Left cardiac atrium (tissue), 4 donors: Measurements from ENCODE around the gene UBE2F. TPM values are rescaled to one million over a fixed set of nuclear protein-coding genes. Genes with fewer than 3 reads are reported as not detected.
"Not testable (repeated sequence)": the region's sequence is repeated elsewhere in the genome, so short reads cannot be mapped to it uniquely, and the experiment has no call there.

Experiments used
- ATAC-seq, 2 donors: fragments of 200-7000 bp; cut with Tn5 transposase; one replicate each; pipeline ENCODE4 v1.9.1; 2020; ENCODE audit warnings: mild to moderate bottlenecking in 2 of 2, moderate library complexity in 2 of 2
- DNase-seq: peaks from one replicate; pipeline ENCODE4 v3.0.0-alpha.2; 2020
- intact Hi-C, 2 donors: fragments of 100-400 bp; cut with DNase I; formaldehyde crosslinking; loops; one replicate each; pipeline versions ENCODE4 v1.14.1 to v1.15.1; 2022 to 2023
- total RNA-seq, 2 donors: library from RNA; stranded (reverse); fragmentation: NEBNext Ultra II Directional; extraction: Animal tissue kit (Norgen Biotek cat#: 25700); gene quantifications; one replicate each; pipeline ENCODE4 v1.2.1, GENCODE V29; 2021
- donor health status: DM: no; HTN: yes; CAD: no.
- donor health status: DM: no; HTN: yes; CAD: no; lungs with severe emphysema.
- donor health status: DM: yes; HTN: yes; CAD: no.
- donor health status: Dilated cardiomyopathy.

UBE2F gene
- total RNA-seq, 2 donors from 2014 or later: 66.1 to 87.8 TPM

GRCh38 chr2:237941239-237941638, 25.6 kb upstream of the UBE2F start:
- intact Hi-C loops: no loop called here
- ATAC-seq: no peak
- DNase-seq: no peak

DNA sequence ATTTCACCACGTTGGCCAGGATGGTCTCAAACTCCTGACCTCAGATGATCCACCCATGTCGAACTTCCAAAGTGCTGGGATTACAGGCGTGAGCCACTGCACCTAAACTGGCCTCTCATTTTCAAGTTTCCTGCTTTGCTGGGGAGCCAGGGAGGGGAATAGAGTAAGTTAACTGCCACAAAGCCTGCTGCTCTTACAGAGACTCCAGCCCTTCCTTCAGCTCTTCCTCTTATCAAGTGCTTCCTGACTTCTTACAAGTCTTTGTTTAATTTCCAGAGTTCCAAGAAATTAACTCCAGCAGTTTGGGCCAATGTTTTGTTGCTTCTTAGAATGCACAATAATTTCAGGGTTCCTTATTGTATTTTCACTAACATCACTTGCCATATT, 24.3 kb upstream of the UBE2F start:
- intact Hi-C loops: no loop called here
- DNase-seq (no peak), ATAC-seq (no peak)

DNA sequence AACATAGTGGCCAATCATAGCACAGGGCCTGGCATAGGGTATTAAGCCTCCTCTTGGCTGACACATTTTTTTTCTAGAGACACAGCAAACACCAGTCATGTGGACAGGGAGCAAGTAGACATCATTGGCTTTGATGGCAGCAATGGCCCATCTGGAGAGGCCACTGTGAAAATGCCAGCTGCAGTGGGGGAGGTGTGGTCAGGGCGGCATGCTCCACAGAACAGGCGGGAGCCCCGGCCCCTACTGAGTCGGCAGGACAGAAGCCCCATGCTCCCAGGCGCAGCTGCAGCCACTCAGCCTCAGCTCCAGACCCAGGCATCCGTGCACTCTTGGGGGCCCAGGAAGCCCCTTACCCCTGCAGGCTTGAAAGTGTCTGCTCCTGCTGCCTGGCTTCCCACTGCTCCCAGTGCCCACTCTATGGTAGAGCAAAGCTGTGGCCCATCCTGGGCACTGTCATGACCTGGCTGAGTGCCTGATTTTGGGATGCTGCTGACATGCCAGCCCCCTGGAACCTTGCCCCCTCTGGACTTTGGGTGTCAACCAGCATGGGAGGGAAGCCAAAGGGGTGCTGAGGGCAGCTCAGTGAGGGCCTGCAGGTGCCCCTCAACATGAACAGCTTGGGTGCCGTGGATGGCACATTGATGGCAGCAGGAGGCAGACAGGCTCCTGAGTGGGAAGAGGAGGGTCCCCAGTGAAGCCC, 23.3 kb upstream of the UBE2F start:
- intact Hi-C loops: no loop called here
- no peak for ATAC-seq
- DNase-seq: no peak

DNA sequence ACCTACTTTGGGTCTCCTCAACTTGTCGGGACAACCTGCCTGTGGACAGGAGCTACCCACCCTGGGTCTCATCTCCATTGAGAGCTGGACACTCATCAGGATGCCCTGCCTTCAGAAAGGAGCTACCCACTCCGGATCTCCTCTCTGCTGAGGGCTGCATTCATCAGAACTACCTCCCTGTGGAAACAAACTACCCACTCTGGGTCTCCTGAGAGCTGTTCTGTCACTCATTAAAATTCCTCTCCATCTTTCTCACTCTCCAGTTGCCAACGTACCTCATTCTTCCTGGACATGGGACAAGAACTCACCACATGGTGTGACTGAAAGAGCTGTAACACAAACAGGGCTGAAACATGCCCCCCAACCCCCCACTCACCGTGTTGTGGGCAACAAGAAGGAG, 22.5 kb upstream of the UBE2F start:
- ATAC-seq: no peak
- intact Hi-C loops: no loop called here
- no peak for DNase-seq

DNA sequence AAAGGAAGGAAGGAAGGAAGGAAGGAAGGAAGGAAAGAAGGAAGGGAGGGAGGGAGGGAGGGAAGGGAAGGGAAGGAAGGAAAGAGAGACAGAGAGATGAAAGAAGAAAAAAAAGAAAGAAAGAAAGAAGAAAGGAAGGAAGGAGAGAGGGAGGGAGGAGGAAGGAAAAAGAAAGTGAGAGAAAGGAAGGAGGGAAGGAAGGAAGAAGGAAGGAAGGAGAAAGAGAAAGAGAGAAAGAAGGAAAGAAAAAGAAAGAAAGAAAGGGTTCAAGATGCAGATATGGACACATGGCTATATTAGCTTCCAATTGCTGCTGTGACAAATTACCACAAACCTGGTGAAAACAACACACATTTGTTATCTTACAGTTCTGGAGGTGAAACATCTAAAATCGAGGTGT, 20.4 kb upstream of the UBE2F start:
- no peak for ATAC-seq
- no peak for DNase-seq

DNA sequence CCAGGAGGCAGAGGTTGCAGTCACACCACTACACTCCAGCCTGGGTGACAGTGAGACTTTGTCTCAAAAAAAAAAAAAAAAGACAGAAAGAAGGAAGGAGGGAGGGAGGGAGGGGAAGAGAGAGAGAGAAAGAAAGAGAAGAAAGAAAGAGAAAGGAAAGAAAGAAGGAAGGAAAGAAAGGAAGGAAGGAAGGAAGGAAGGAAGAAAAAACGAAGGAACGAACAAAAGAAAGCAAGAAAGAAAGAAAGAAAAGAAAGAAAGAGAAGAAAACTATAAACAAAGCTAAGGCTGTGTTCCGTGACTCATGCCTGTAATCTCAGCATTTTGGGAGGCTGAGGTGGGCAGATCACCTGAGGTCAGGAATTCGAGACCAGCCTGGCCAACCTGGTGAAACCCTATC, 15.5 kb upstream of the UBE2F start:
- intact Hi-C loops, ATAC-seq, DNase-seq: not testable (repeated sequence)

More for the DNA sequence above, 20.4 kb upstream of the UBE2F start:
- intact Hi-C loops: no loop called here

GRCh38 chr2:237951878-237952277, 14.9 kb upstream of the UBE2F start:
- intact Hi-C loops: no loop called here
- ATAC-seq (no peak), DNase-seq (no peak)

DNA sequence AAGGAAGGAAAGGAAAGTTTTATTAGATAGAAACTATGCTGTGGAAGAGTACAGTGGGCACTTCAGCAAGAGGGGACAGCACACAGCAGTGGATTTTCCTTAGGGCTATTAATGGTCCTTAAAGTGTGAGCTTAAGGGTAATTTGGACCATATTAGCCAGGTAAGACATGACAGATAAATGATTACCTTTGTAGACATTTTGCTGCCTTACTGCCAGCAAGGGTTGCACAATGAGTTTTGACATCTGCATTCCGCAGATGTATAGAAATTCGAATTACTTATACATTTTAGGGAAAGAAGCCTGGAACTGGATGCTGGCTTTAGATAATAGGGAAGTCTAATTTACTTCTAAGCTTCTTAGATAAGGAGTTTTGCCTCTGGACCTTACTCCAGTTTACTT, 14.0 kb upstream of the UBE2F start:
- ATAC-seq (no peak), DNase-seq (no peak)
- intact Hi-C loops: no loop called here

DNA sequence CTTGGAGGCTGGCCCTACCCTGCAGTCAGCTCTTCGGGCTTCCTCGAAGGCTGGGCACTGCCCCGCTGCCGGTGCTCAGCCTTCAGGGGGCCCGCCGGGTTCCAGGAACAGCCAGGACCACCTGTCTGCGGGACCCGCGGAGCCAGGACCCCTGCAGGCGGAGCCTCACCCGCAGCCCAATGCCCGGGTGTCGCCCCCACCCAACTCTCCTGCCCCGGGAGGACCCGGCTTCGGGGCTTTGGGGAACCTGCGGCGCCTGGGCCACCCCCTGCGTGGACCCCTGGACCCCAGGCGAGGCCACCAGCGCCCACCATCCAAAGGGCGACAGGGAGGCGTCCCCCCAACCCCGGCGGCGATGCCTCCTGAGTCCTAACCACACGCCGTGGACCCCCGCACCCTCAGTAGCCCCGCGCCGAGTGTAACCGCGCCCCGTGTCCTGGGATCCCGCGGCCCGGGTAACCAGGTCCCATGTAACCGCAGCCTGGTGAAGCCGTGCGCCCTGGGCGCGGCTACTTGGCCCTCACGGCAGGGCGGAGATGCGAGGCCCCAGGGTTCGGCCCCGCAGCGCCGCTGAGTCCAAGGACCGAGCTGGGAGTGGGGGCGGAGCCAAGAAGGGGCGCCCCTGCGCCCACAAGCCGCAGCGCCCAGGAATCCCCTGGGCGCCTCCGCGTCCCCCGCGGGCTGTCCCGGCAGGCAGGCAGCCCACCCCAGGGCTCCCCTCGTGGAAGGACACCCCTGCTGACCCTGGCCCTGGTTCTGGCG, 11.0 kb upstream of the UBE2F start:
- intact Hi-C loops: no loop called here
- no peak for DNase-seq
- ATAC-seq: peak; percentile 50 to 61

DNA sequence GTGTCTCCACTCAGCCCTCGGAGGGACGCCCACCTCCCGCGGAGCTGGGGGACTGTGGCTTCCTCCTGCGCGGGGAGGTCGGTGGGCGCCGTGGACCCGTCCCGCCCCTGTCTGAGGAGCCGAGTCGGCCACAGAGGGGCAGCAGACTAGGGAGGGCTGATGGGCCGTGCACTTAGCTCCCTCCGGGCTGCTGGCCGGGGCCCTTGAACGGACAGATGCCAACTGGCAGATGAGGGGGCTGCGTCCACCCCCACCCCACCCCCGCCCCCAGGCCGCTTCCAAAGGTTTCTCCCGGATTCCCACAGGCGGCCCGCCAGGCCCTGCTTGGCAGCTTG, 10.4 kb upstream of the UBE2F start:
- peak; percentile 39 to 63 for ATAC-seq
- DNase-seq: no peak
- intact Hi-C loops: no loop called here

- no peak for DNase-seq
- ATAC-seq: no peak
- intact Hi-C loops: no loop called here
Measured at GRCh38 chr2:237961637-237962036, 5.2 kb upstream of the UBE2F start.

DNA sequence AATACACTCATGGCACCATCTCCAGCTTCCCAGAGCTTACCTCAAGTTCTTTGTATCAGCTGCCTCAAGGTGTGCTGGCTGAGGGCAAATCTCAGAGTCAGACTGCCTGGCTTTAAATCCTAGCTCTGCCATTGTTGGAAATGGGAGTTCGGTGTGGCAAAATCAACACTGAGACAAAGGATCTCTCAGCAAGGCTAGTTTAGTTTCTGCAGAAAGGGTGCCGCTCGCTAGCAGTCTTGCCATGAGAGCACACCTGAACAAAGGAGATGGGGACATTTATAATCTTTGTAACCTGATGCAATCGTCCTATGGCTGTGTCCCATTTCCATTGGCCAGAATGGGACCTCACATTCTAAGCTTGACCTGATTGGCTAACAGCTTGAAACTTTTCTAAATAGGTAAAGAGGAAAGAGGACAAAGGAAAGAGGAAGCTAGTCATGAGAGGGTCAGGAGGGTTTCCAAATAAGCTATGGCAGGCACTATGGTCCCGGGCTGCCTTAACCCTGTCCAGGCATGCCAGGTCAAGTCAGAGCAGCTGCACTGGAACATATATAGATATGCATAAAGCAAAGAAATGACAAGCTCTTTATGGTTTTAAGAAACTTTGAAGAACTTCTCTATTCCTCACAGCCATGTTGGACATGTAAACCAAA, 4.3 kb upstream of the UBE2F start:
- DNase-seq (no peak), ATAC-seq (no peak)
- intact Hi-C loops: no loop called here

DNA sequence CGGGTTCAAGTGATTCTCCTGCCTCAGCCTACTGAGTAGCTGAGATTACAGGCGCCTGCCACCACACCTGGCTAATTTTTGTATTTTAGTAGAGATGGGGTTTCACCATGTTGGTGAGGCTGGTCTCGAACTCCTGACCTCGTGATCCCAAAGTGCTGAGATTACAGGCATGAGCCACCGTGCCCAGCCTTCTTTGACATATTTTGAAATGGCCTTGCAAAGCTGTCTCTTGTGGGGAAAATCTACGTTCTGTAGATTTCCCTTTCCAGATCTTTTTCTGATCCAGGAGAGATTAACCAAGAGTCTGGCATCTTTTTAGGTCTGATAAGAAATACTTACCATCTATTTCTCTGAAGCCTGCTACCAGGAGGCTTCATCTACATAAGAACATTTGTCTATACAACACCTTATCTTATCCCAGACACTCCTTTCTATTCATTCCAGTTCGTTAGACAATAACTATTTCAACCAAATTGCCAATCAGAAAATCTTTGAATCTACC, 3.3 kb upstream of the UBE2F start:
- ATAC-seq, intact Hi-C loops, DNase-seq: not testable (repeated sequence)

GRCh38 chr2:237964194-237964577, 2.6 kb upstream of the UBE2F start:
- intact Hi-C loops: no loop called here
- DNase-seq: no peak
- no peak for ATAC-seq

DNA sequence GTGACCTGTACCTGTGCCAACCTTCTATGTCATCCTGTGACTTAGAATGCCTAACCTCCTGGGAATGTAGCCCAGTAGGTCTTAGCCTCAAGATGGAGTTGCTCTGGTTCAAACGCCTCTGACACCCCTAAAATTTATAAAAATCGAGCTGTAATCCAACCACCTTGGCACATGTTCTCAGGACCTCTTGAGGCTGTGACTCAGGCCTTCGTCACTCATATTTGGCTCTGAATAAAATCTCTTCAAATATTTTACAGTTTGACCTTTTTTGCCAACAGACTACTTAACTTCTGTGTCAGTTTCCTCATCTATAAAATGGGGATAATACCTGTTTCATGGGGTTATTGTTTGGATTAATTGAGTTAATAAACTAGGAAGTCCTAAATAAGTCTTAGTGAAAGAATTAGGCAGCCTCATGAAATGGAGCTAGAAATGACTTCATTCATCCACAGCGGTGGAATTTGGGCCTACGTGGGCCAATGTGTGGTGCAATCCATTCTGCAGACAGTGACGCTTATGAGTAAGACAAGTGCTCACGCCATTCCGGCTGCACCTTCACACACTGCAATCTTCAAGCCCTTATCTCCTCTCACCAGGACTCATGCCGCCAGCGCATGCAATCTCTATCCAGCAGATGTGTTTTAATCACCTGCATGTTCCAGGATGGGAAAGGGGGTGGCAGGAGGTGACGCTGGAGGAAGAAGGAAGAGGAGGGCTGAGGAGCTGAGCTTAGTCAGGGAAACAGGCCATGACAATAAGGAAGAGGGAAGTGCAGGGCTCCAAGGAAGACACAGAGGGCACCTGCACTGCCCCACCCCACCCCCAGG, 2.0 kb upstream of the UBE2F start:
- intact Hi-C loops: no loop called here
- ATAC-seq (no peak), DNase-seq (no peak)

- ATAC-seq, DNase-seq, intact Hi-C loops: not testable (repeated sequence)
Measured at GRCh38 chr2:237965844-237966243, 970 bp upstream of the UBE2F start.

DNA sequence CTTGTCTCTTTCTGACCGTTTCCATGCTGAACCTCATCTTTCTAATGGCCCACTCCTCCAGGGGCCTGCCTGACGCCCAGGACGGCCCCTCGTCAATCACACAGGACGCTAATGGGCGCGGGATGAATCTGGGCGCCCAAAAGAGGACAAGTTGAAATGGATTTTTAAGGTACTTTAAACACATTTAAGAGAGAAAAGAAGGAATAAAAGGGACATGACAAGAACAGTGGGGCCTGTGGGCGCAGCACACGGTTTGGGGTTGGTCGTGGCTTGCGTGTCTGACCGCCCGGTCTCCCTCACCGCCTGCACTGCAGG, 607 bp upstream of the UBE2F start:
- ATAC-seq: peak in 1 of 2 donors; percentile 68
- intact Hi-C loops: no loop called here
- DNase-seq: no peak

- DNase-seq: peak; percentile 38
- intact Hi-C loops: no loop called here
- ATAC-seq: no peak
Measured at GRCh38 chr2:237967463-237967951, 693 bp downstream of the UBE2F start.

- DNase-seq (peak; percentile 47), ATAC-seq (peak; percentile 58 to 61)
- intact Hi-C loops: no loop called here
Measured at GRCh38 chr2:237968048-237968862, 1.4 kb downstream of the UBE2F start.
